ENCODE results near the gene FOXA3. TPM values are rescaled to one million over a fixed set of nuclear protein-coding genes. Genes with fewer than 3 reads are reported as not detected.

Gene FOXA3
- total RNA-seq, 2 donors from 2014 or later: 0.09 to 1.1 TPM

DNA sequence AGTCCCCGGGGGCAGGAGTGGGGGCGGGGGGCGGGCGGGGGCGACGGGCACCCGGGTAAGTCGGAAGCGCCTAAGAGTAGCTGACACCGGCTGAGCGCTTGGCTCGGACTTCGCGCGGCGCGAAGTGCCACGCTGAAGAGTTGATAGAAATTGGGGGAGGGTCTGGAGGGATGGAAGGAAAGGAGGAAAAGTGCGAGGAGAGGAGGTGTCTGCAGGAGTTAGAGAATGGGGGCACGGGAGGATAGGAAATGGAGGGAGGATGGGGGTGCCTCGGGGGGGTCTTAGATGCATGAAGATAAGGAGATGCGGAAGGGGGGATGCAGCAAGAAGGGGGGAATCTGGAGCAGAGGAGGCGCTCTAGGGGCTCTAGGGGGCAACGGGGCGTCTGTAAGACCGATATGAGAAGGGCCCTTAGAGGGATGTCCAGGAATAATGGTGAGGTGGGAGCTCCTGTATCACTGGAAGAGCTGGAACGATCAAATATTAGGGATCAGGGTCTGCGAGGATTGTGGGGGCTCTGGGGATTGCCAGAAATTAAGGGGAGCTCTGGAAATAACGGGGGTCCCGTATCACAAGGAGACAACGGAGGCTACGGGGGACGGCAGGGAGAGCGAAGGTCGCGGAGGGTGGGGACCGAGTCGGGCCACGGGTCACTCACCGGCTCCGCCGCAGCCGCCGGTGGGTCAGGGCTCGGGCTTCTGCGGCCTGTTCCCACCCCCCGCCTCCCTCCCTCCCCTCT is 38.0 kb downstream of the FOXA3 start, which contains the start of gene MYPOP:
Gene MYPOP, minus strand, starts transcription at position 702 of the 739 bp plus-strand sequence. CDS start 840 bp downstream, outside the sequence.
- TF ChIP-seq POLR2A (IDR thresholded peaks at IDR 0.05) (no peak), POLR2AphosphoS5 (IDR thresholded peaks at IDR 0.05) (no peak)
- TF ChIP-seq, protein P1, sequence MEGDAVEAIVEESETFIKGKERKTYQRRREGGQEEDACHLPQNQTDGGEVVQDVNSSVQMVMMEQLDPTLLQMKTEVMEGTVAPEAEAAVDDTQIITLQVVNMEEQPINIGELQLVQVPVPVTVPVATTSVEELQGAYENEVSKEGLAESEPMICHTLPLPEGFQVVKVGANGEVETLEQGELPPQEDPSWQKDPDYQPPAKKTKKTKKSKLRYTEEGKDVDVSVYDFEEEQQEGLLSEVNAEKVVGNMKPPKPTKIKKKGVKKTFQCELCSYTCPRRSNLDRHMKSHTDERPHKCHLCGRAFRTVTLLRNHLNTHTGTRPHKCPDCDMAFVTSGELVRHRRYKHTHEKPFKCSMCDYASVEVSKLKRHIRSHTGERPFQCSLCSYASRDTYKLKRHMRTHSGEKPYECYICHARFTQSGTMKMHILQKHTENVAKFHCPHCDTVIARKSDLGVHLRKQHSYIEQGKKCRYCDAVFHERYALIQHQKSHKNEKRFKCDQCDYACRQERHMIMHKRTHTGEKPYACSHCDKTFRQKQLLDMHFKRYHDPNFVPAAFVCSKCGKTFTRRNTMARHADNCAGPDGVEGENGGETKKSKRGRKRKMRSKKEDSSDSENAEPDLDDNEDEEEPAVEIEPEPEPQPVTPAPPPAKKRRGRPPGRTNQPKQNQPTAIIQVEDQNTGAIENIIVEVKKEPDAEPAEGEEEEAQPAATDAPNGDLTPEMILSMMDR (IDR thresholded peaks at IDR 0.05): no peak
- Histone ChIP-seq H3K27ac (peak within 1 kb of the TSS; percentile 71 to 75), H3K4me3 (peak within 1 kb of the TSS; percentile 65 to 78), H3K27me3 (replicated peaks; ENCODE audit: insufficient read depth) (no peaks in the 10 kb centered on the region), H3K9me3 (no peaks in the 10 kb centered on the region), H3K4me1 (replicated peaks) (no peaks in the 10 kb centered on the region), H3K36me3 (no peaks in the 10 kb centered on the region)
- no peak for DNase-seq (ENCODE audit: low spot score)
- under 1% methylated on average over 46 of the region's 47 CpGs for WGBS
- intact Hi-C loops (cut with DNase I): no loop called here

DNA sequence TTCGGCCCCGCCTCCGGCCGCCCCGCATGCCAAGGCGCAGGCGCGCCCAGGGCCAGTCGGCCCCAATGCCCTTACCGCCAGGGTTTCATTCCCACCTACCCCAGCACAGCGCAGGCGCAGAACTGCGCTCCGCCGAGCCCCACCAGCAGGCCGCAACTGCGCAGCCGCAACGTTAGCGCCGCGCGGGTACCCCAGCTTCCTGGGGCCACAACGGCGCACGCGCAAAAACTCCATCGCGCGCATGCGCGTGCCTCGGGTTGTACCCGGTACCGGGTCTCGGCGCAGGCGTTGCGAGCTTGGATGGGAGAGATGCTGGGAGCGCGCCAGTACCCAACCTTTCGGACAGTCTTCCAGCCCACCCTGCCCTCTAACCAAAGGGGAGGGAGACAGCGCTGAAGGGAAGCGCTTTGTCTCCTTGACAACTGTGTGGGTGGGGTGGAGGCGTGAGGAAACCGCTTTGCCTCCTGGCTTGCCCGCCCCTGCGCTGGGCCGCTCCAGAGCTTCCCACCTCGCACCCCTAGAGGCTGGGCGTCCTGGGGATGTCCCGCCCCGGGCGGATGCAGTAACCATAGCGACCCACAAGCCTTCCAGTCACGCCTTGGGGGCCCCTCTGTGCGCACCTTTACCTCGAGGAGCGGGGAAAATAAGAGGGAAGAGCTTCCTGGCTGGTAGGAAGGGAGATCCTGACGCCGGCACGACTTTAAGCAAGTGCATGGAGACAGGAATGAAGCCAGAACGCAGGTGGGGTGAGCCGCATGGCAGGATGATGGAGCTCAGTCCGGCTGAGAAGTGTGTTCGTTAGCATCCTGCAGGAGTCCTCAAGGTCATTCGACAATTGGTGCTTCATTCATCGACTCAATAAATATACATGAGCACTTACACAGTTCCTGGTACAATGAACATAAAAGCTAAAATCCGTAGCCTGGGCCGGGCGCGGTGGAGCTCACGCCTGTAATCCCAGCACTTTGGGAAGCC is 38.8 kb downstream of the FOXA3 start:
- intact Hi-C loops (cut with DNase I): no loop called here
- peak; percentile 96 for DNase-seq (ENCODE audit: low spot score)
- Histone ChIP-seq H3K27ac (peak overlapping the region; percentile 71 to 75), H3K27me3 (replicated peaks; ENCODE audit: insufficient read depth) (no peaks in the 10 kb centered on the region), H3K4me1 (replicated peaks) (no peaks in the 10 kb centered on the region), H3K36me3 (no peaks in the 10 kb centered on the region), H3K9me3 (no peaks in the 10 kb centered on the region), H3K4me3 (peak overlapping the region; percentile 65 to 78)
- WGBS: 2% methylated on average over 70 of the region's 73 CpGs
- TF ChIP-seq POLR2AphosphoS5 (IDR thresholded peaks at IDR 0.05): peak; percentile 99
- TF ChIP-seq, protein P1 (IDR thresholded peaks at IDR 0.05): peak in 2 of 4 experiments; percentile 31 to 36
- peak; percentile 49 for TF ChIP-seq POLR2A (IDR thresholded peaks at IDR 0.05)

DNA sequence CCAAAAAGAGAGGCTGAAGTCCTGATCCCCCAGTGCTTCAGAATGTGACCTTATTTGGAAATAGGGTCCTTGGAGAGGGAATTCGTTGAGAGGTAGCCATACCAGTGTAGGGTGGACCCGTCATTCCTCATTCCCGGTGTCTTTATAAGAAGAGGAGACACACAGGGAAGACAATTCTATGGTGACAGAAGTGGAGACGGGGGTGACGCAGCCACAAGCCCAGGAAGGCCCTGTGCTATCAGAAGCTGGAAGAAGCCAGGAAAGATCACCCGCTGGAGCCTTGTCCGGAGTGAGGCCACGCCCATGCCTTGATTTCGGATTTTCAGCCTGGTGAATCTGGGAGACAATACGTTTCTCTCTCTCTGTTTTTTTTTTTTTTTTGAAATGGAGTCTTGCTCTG is 40.9 kb downstream of the FOXA3 start:
- DNase-seq (ENCODE audit: low spot score): no peak
- Histone ChIP-seq H3K36me3 (no peaks in the 10 kb centered on the region), H3K4me1 (replicated peaks) (no peaks in the 10 kb centered on the region), H3K27me3 (replicated peaks; ENCODE audit: insufficient read depth) (no peaks in the 10 kb centered on the region), H3K27ac (no peak overlapping the region), H3K4me3 (no peak overlapping the region), H3K9me3 (no peaks in the 10 kb centered on the region)
- intact Hi-C loops (cut with DNase I): no loop called here
- TF ChIP-seq, protein P1 (IDR thresholded peaks at IDR 0.05): no peak
- TF ChIP-seq POLR2A (IDR thresholded peaks at IDR 0.05): no peak
- TF ChIP-seq POLR2AphosphoS5 (IDR thresholded peaks at IDR 0.05): no peak
- 78% methylated on average over 10 of the region's 10 CpGs for WGBS

DNA sequence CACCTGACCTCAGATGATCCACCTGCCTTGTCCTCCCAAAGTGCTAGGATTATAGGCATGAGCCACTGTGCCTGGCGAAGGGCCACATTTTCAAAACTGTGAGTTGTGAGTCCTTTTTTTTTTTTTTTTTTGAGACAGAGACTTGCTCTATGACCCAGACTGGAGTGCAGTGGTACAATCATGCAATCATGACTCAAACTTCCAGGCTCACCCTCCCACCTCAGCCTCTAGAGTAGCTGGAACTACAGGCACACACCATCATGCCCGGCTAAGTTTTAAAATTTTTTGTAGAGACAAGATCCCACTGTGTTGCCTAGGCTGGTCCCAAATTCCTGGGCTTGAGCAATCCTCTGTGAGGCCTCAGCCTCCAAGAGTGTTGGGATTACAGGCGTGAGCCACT is 42.1 kb downstream of the FOXA3 start:
- intact Hi-C loops (cut with DNase I): no loop called here
- H3K36me3 ChIP-seq: no peaks in the 10 kb centered on the region
- no peak overlapping the region for H3K4me3 ChIP-seq
- WGBS: 78% methylated on average over 3 of the region's 3 CpGs
- H3K9me3 ChIP-seq: no peaks in the 10 kb centered on the region
- H3K27ac ChIP-seq: no peak overlapping the region
- peaks cover 1% of the 10 kb centered on the region for H3K27me3 ChIP-seq (replicated peaks; ENCODE audit: insufficient read depth)
- no peak for DNase-seq (ENCODE audit: low spot score)
- no peak for TF ChIP-seq POLR2A (IDR thresholded peaks at IDR 0.05)
- H3K4me1 ChIP-seq (replicated peaks): no peaks in the 10 kb centered on the region

DNA sequence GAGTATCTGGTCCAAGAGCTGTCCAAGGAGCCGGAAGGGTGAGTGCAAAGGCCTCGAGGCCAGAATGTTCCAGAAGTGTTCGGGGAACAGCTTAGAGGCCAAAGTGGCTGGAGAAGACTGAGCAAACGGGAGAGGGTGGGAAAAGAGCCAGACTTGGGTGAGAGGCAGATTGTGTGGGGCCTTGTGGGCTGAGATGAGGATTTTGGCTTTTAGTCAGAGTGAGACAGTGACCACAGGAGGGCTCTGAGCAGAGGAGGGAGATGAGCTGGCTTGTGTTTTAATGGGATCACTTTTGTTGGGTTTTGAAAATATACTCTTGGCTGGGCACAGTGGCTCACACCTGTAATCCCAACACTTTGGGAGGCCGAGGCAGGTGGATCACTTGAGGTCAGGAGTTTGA is 44.8 kb downstream of the FOXA3 start:
- no peaks in the 10 kb centered on the region for H3K4me1 ChIP-seq (replicated peaks)
- intact Hi-C loops (cut with DNase I): no loop called here
- H3K27me3 ChIP-seq (replicated peaks; ENCODE audit: insufficient read depth): peaks cover 3% of the 10 kb centered on the region
- H3K4me3 ChIP-seq: no peak overlapping the region
- 67% methylated on average over 5 of the region's 5 CpGs for WGBS
- H3K36me3 ChIP-seq: no peaks in the 10 kb centered on the region
- TF ChIP-seq, protein P1 (IDR thresholded peaks at IDR 0.05): no peak
- TF ChIP-seq POLR2AphosphoS5 (IDR thresholded peaks at IDR 0.05) (no peak), POLR2A (IDR thresholded peaks at IDR 0.05) (no peak)
- H3K27ac ChIP-seq: no peak overlapping the region
- no peaks in the 10 kb centered on the region for H3K9me3 ChIP-seq
- DNase-seq (ENCODE audit: low spot score): no peak

Data from prostate gland (tissue), 2 donors.